Neural cell (in vitro differentiated cells): ENCODE results near the gene NPC1. TPM values are rescaled to one million over a fixed set of nuclear protein-coding genes. Genes with fewer than 3 reads are reported as not detected.

Experiments used
- H2AFZ ChIP-seq: fragments of 200-600, 300-800 bp; sonication (generic), shearing (Covaris generic); 2 replicates; pipeline ENCODE4 v1.6.0; 2014; ENCODE audit warnings: low read depth, mild to moderate bottlenecking, antibody characterized with exemption, low read length, moderate library complexity
- H3F3A ChIP-seq: fragments of 200-600 bp; shearing (Covaris generic); 2 replicates; pipeline ENCODE4 v1.6.1; 2016; ENCODE audit warnings: mild to moderate bottlenecking, moderate library complexity, mixed read lengths, antibody characterized with exemption, low read length; ENCODE audit not compliant: insufficient read depth, poor library complexity, severe bottlenecking
- H3K27ac ChIP-seq: fragments of 200-600, 300-800 bp; sonication (generic), shearing (Covaris generic); 2 replicates; pipeline ENCODE4 v1.5.1; 2014; ENCODE audit warnings: mild to moderate bottlenecking, low read length, moderate library complexity
- H3K27me3 ChIP-seq: fragments of 300-800, 200-600 bp; sonication (generic), shearing (Covaris generic); 2 replicates; pipeline ENCODE4 v1.6.0; 2014; ENCODE audit warnings: mild to moderate bottlenecking, low read depth, low read length, moderate library complexity; ENCODE audit not compliant: insufficient read depth
- H3K36me3 ChIP-seq: fragments of 300-800, 200-600 bp; sonication (generic), shearing (Covaris generic); 2 replicates; pipeline ENCODE4 v1.5.1; 2014; ENCODE audit warnings: mild to moderate bottlenecking, antibody characterized with exemption, low read length, moderate library complexity; ENCODE audit not compliant: insufficient read depth
- H3K4me2 ChIP-seq: fragments of 300-800, 200-600 bp; sonication (generic), shearing (Covaris generic); 2 replicates; pipeline ENCODE4 v1.6.0; 2014; ENCODE audit warnings: mild to moderate bottlenecking, low read length
- H3K4me3 ChIP-seq: fragments of 300-800, 200-600 bp; sonication (generic), shearing (Covaris generic); 2 replicates; pipeline ENCODE4 v1.5.1; 2014; ENCODE audit warnings: mild to moderate bottlenecking, low read length, moderate library complexity
- H3K79me2 ChIP-seq: fragments of 200-600 bp; shearing (Covaris generic); replicated peaks from 2 replicates; pipeline ENCODE4 v1.6.0; 2014; ENCODE audit warnings: mild to moderate bottlenecking, low read length, moderate library complexity; ENCODE audit not compliant: insufficient read depth
- H3K9ac ChIP-seq: fragments of 300-800, 200-600 bp; sonication (generic), shearing (Covaris generic); 2 replicates; pipeline ENCODE4 v1.6.1; 2016; ENCODE audit warnings: mild to moderate bottlenecking, low read length, mixed read lengths
- H3K9me2 ChIP-seq: fragments of 200-600 bp; shearing (Covaris generic); 2 replicates; pipeline ENCODE4 v1.6.1; 2016; ENCODE audit warnings: mild to moderate bottlenecking, low read length, mixed read lengths; ENCODE audit not compliant: insufficient read depth
- H3K9me3 ChIP-seq: fragments of 200-600, 300-800 bp; sonication (generic), shearing (Covaris generic); 2 replicates; pipeline ENCODE4 v1.6.1; 2016; ENCODE audit warnings: mild to moderate bottlenecking, mixed run types, low read length, moderate library complexity, mixed read lengths
- H4K20me1 ChIP-seq: fragments of 200-600 bp; shearing (Covaris generic); 2 replicates; pipeline ENCODE4 v1.6.1; 2016; ENCODE audit warnings: mild to moderate bottlenecking, mixed run types; ENCODE audit not compliant: insufficient read depth
- CTCF ChIP-seq: fragments of 450-650 bp; IDR thresholded peaks from 2 replicates; pipeline ENCODE4 v1.5.1; 2014; ENCODE audit warnings: antibody characterized with exemption, mild to moderate bottlenecking, moderate library complexity; ENCODE audit not compliant: poor library complexity, severe bottlenecking
- EP300 ChIP-seq: fragments of 450-650 bp; conservative IDR thresholded peaks from 2 replicates; pipeline ENCODE4 v1.6.1; 2014; ENCODE audit warnings: antibody characterized with exemption, mild to moderate bottlenecking, moderate library complexity; ENCODE audit not compliant: poor library complexity, severe bottlenecking
- EZH2 ChIP-seq: fragments of 200-600, 300-800 bp; shearing (Covaris generic), sonication (generic); IDR thresholded peaks from 2 replicates; pipeline ENCODE4 v1.6.1; 2014; ENCODE audit warnings: antibody characterized with exemption, low read length, borderline replicate concordance, mild to moderate bottlenecking; ENCODE audit not compliant: insufficient read depth, poor library complexity, severe bottlenecking
- MXI1 ChIP-seq: fragments of 450-650 bp; conservative IDR thresholded peaks from 2 replicates; pipeline ENCODE4 v1.6.1; 2014; ENCODE audit warnings: antibody characterized with exemption, mild to moderate bottlenecking; ENCODE audit not compliant: poor library complexity, severe bottlenecking
- POLR2AphosphoS5 ChIP-seq: IDR thresholded peaks from 2 replicates; pipeline ENCODE4 v1.6.1; 2012
- RAD21 ChIP-seq: fragments of 450-650 bp; conservative IDR thresholded peaks from 2 replicates; pipeline ENCODE4 v1.6.1; 2014; ENCODE audit warnings: antibody characterized with exemption, mild to moderate bottlenecking, moderate library complexity
- REST ChIP-seq: IDR thresholded peaks from 2 replicates; pipeline ENCODE4 v1.6.1; 2012; ENCODE audit warnings: borderline replicate concordance
- SMC3 ChIP-seq: fragments of 450-650 bp; conservative IDR thresholded peaks from 2 replicates; pipeline ENCODE4 v1.6.1; 2014; ENCODE audit warnings: antibody characterized with exemption, mild to moderate bottlenecking, moderate library complexity; ENCODE audit not compliant: poor library complexity
- TAF1 ChIP-seq: IDR thresholded peaks from 2 replicates; pipeline ENCODE4 v1.6.1; 2012; ENCODE audit warnings: low read depth
- polyA plus RNA-seq: library from polyadenylated mRNA; depleted of rRNA; stranded (reverse); fragments of >200 nt; gene quantifications from 2 replicates; pipeline ENCODE4 v1.2.3, GENCODE V29; 2014

NPC1 gene
- polyA plus RNA-seq, 1 donor from 2014 or later = 20.9 TPM

- Histone ChIP-seq H3K9me3 (no peaks in the 10 kb centered on the region), H3K79me2 (no peaks in the 10 kb centered on the region), H3K27ac (no peak overlapping the region), H3K9ac (no peak overlapping the region), H3K9me2 (no peaks in the 10 kb centered on the region), H3F3A (no peaks in the 10 kb centered on the region), H3K27me3 (no peaks in the 10 kb centered on the region), H4K20me1 (no peaks in the 10 kb centered on the region), H3K4me2 (no peak overlapping the region), H3K4me3 (no peak overlapping the region), H2AFZ (no peak overlapping the region), H3K36me3 (peaks cover 11% of the 10 kb centered on the region)
- no peak for TF ChIP-seq EZH2
- TF ChIP-seq REST = no peak
- no peak for TF ChIP-seq TAF1
- no peak for TF ChIP-seq MXI1
- TF ChIP-seq RAD21 = no peak
- TF ChIP-seq POLR2AphosphoS5 = no peak
- TF ChIP-seq CTCF = no peak
- TF ChIP-seq SMC3 = no peak
- TF ChIP-seq EP300 = no peak
These were observed 33.8 kb downstream of the NPC1 start for GRCh38 chr18:23552505-23552904.

GRCh38 chr18:23551978-23552377 lies 34.3 kb downstream of the NPC1 start:
- no peak overlapping the region for H3K27ac ChIP-seq
- H4K20me1 ChIP-seq = no peaks in the 10 kb centered on the region
- no peaks in the 10 kb centered on the region for H3K79me2 ChIP-seq
- H3K9me2 ChIP-seq = no peaks in the 10 kb centered on the region
- H3K4me2 ChIP-seq = no peak overlapping the region
- no peaks in the 10 kb centered on the region for H3K9me3 ChIP-seq
- no peak overlapping the region for H2AFZ ChIP-seq
- no peak for TF ChIP-seq CTCF
- TF ChIP-seq SMC3 = no peak
- no peak for TF ChIP-seq MXI1
- no peak for TF ChIP-seq EP300
- TF ChIP-seq TAF1 = no peak
- TF ChIP-seq REST = no peak
- no peak for TF ChIP-seq EZH2
- no peak for TF ChIP-seq RAD21
- H3K9ac ChIP-seq = no peak overlapping the region
- no peaks in the 10 kb centered on the region for H3K27me3 ChIP-seq
- H3F3A ChIP-seq = no peaks in the 10 kb centered on the region
- peaks cover 11% of the 10 kb centered on the region for H3K36me3 ChIP-seq
- H3K4me3 ChIP-seq = no peak overlapping the region
